ENCODE measurements around the gene ZBTB8OS. TPM values are rescaled to one million over a fixed set of nuclear protein-coding genes. Genes with fewer than 3 reads are reported as not detected.
A peak's percentile ranks its signal among the peaks of the same experiment; 100 is the strongest.
"Not testable (repeated sequence)": the region's sequence is repeated elsewhere in the genome, so short reads cannot be mapped to it uniquely, and the experiment has no call there.

ZBTB8OS gene
- polyA plus RNA-seq (2013, experiment 1 of 2) = 76.5 TPM
- polyA plus RNA-seq (2013, experiment 2 of 2) = 77.6 TPM

GRCh38 chr1:32650248-32650751, at the start of gene ZBTB8OS:
Gene ZBTB8OS, minus strand, starts transcription at chr1:32650550. Its CDS starts 21 bp downstream, at chr1:32650529.
- Histone ChIP-seq H3K4ac (ENCODE audit: low read depth, low read length) (peak within 1 kb of the TSS; percentile 95), H4K8ac (ENCODE audit: low read depth, low read length) (peak within 1 kb of the TSS; percentile 97), H4K5ac (ENCODE audit: low read length) (peak within 1 kb of the TSS; percentile 43), H2AK5ac (ENCODE audit: low read length) (no peak within 1 kb of the TSS), H3K79me1 (ENCODE audit: low read length) (peaks cover 6% of the 10 kb centered on the region), H3K27me3 (ENCODE audit: insufficient read depth, low read length, poor library complexity) (no peaks in the 10 kb centered on the region), H3K4me1 (ENCODE audit: control insufficient read depth, low read depth, low read length) (peaks cover 3% of the 10 kb centered on the region), H3K9ac (ENCODE audit: low read length) (peak within 1 kb of the TSS; percentile 98), H3K18ac (ENCODE audit: low read length) (peak within 1 kb of the TSS; percentile 97), H3K4me2 (ENCODE audit: low read length) (peak within 1 kb of the TSS; percentile 35), H3K56ac (ENCODE audit: low read length) (peak within 1 kb of the TSS; percentile 95), H2BK5ac (ENCODE audit: low read length) (peak within 1 kb of the TSS; percentile 89), H3K23ac (ENCODE audit: low read length) (peak within 1 kb of the TSS; percentile 3), H3K79me2 (ENCODE audit: control insufficient read depth, insufficient read depth, low read length) (peaks cover 48% of the 10 kb centered on the region), H3K36me3 (ENCODE audit: control insufficient read depth, insufficient read depth, low read length) (no peaks in the 10 kb centered on the region), H3K27ac (ENCODE audit: low read depth, low read length) (peak within 1 kb of the TSS; percentile 95), H2BK15ac (replicated peaks; ENCODE audit: low read depth) (no peak within 1 kb of the TSS), H3K4me3 (ENCODE audit: low read length) (peak within 1 kb of the TSS; percentile 64), H2BK120ac (ENCODE audit: low read depth, low read length) (peak within 1 kb of the TSS; percentile 84)
- no CpG with 5 or more reads among the region's 21 CpGs for WGBS (ENCODE audit: extremely low coverage, insufficient coverage, low lambda C conversion rate)
- DNase-seq = peak; percentile 98

- not testable (repeated sequence) for H3K4me3 ChIP-seq (ENCODE audit: low read length); H3K18ac ChIP-seq (ENCODE audit: low read length); DNase-seq; H3K36me3 ChIP-seq (ENCODE audit: control insufficient read depth, insufficient read depth, low read length); H2BK120ac ChIP-seq (ENCODE audit: low read depth, low read length); H4K8ac ChIP-seq (ENCODE audit: low read depth, low read length); H3K4me2 ChIP-seq (ENCODE audit: low read length); H3K79me1 ChIP-seq (ENCODE audit: low read length); H3K4ac ChIP-seq (ENCODE audit: low read depth, low read length); H3K27ac ChIP-seq (ENCODE audit: low read depth, low read length); H3K27me3 ChIP-seq (ENCODE audit: insufficient read depth, low read length, poor library complexity); H3K56ac ChIP-seq (ENCODE audit: low read length); H3K79me2 ChIP-seq (ENCODE audit: control insufficient read depth, insufficient read depth, low read length); H4K5ac ChIP-seq (ENCODE audit: low read length); H3K23ac ChIP-seq (ENCODE audit: low read length); H2AK5ac ChIP-seq (ENCODE audit: low read length); H2BK15ac ChIP-seq (replicated peaks; ENCODE audit: low read depth); H3K9ac ChIP-seq (ENCODE audit: low read length); H2BK5ac ChIP-seq (ENCODE audit: low read length); H3K4me1 ChIP-seq (ENCODE audit: control insufficient read depth, low read depth, low read length)
- no CpG with 5 or more reads among the region's 8 CpGs for WGBS (ENCODE audit: extremely low coverage, insufficient coverage, low lambda C conversion rate)
These were observed 46.6 kb upstream of the ZBTB8OS start for GRCh38 chr1:32696996-32697395.

- Histone ChIP-seq H3K56ac (ENCODE audit: low read length) (no peak overlapping the region), H3K27ac (ENCODE audit: low read depth, low read length) (no peak overlapping the region), H3K23ac (ENCODE audit: low read length) (no peak overlapping the region), H4K5ac (ENCODE audit: low read length) (no peak overlapping the region), H3K18ac (ENCODE audit: low read length) (no peak overlapping the region), H2BK15ac (replicated peaks; ENCODE audit: low read depth) (no peak overlapping the region), H3K4me1 (ENCODE audit: control insufficient read depth, low read depth, low read length) (no peaks in the 10 kb centered on the region), H2BK5ac (ENCODE audit: low read length) (no peak overlapping the region), H3K4ac (ENCODE audit: low read depth, low read length) (no peak overlapping the region), H3K27me3 (ENCODE audit: insufficient read depth, low read length, poor library complexity) (no peaks in the 10 kb centered on the region), H3K4me3 (ENCODE audit: low read length) (no peak overlapping the region), H3K79me2 (ENCODE audit: control insufficient read depth, insufficient read depth, low read length) (no peaks in the 10 kb centered on the region), H3K4me2 (ENCODE audit: low read length) (no peak overlapping the region), H3K36me3 (ENCODE audit: control insufficient read depth, insufficient read depth, low read length) (no peaks in the 10 kb centered on the region), H3K9ac (ENCODE audit: low read length) (no peak overlapping the region), H4K8ac (ENCODE audit: low read depth, low read length) (no peak overlapping the region), H3K79me1 (ENCODE audit: low read length) (no peaks in the 10 kb centered on the region), H2BK120ac (ENCODE audit: low read depth, low read length) (no peak overlapping the region), H2AK5ac (ENCODE audit: low read length) (no peak overlapping the region)
- WGBS (ENCODE audit: extremely low coverage, insufficient coverage, low lambda C conversion rate) = no CpG with 5 or more reads among the region's 9 CpGs
- DNase-seq = no peak
These were observed 45.7 kb upstream of the ZBTB8OS start for GRCh38 chr1:32696041-32696440.

- Histone ChIP-seq H3K56ac (ENCODE audit: low read length) (no peak overlapping the region), H2BK5ac (ENCODE audit: low read length) (no peak overlapping the region), H3K9ac (ENCODE audit: low read length) (no peak overlapping the region), H4K5ac (ENCODE audit: low read length) (no peak overlapping the region), H2BK15ac (replicated peaks; ENCODE audit: low read depth) (no peak overlapping the region), H4K8ac (ENCODE audit: low read depth, low read length) (no peak overlapping the region), H2AK5ac (ENCODE audit: low read length) (no peak overlapping the region), H3K4me1 (ENCODE audit: control insufficient read depth, low read depth, low read length) (no peaks in the 10 kb centered on the region), H3K36me3 (ENCODE audit: control insufficient read depth, insufficient read depth, low read length) (no peaks in the 10 kb centered on the region), H3K4me3 (ENCODE audit: low read length) (no peak overlapping the region), H3K27me3 (ENCODE audit: insufficient read depth, low read length, poor library complexity) (no peaks in the 10 kb centered on the region), H3K23ac (ENCODE audit: low read length) (no peak overlapping the region), H2BK120ac (ENCODE audit: low read depth, low read length) (no peak overlapping the region), H3K27ac (ENCODE audit: low read depth, low read length) (no peak overlapping the region), H3K4me2 (ENCODE audit: low read length) (no peak overlapping the region), H3K79me2 (ENCODE audit: control insufficient read depth, insufficient read depth, low read length) (no peaks in the 10 kb centered on the region), H3K4ac (ENCODE audit: low read depth, low read length) (no peak overlapping the region), H3K79me1 (ENCODE audit: low read length) (no peaks in the 10 kb centered on the region), H3K18ac (ENCODE audit: low read length) (no peak overlapping the region)
- no peak for DNase-seq
- WGBS (ENCODE audit: extremely low coverage, insufficient coverage, low lambda C conversion rate) = no CpG with 5 or more reads among the region's 17 CpGs
These were observed 45.0 kb upstream of the ZBTB8OS start for GRCh38 chr1:32695098-32695904.

- H3K9ac ChIP-seq (ENCODE audit: low read length) = no peak overlapping the region
- no peak for DNase-seq
- H3K4me1 ChIP-seq (ENCODE audit: control insufficient read depth, low read depth, low read length) = no peaks in the 10 kb centered on the region
- H3K36me3 ChIP-seq (ENCODE audit: control insufficient read depth, insufficient read depth, low read length) = no peaks in the 10 kb centered on the region
- H2BK15ac ChIP-seq (replicated peaks; ENCODE audit: low read depth) = no peak overlapping the region
- no peaks in the 10 kb centered on the region for H3K79me2 ChIP-seq (ENCODE audit: control insufficient read depth, insufficient read depth, low read length)
- no CpG with 5 or more reads among the region's 6 CpGs for WGBS (ENCODE audit: extremely low coverage, insufficient coverage, low lambda C conversion rate)
- no peak overlapping the region for H2BK120ac ChIP-seq (ENCODE audit: low read depth, low read length)
- H4K5ac ChIP-seq (ENCODE audit: low read length) = no peak overlapping the region
- H2AK5ac ChIP-seq (ENCODE audit: low read length) = no peak overlapping the region
- H3K27ac ChIP-seq (ENCODE audit: low read depth, low read length) = no peak overlapping the region
- no peak overlapping the region for H3K18ac ChIP-seq (ENCODE audit: low read length)
- H3K56ac ChIP-seq (ENCODE audit: low read length) = no peak overlapping the region
- no peak overlapping the region for H3K4me2 ChIP-seq (ENCODE audit: low read length)
- H2BK5ac ChIP-seq (ENCODE audit: low read length) = no peak overlapping the region
- H3K23ac ChIP-seq (ENCODE audit: low read length) = no peak overlapping the region
- no peak overlapping the region for H3K4ac ChIP-seq (ENCODE audit: low read depth, low read length)
- H3K79me1 ChIP-seq (ENCODE audit: low read length) = no peaks in the 10 kb centered on the region
- H3K27me3 ChIP-seq (ENCODE audit: insufficient read depth, low read length, poor library complexity) = no peaks in the 10 kb centered on the region
- H3K4me3 ChIP-seq (ENCODE audit: low read length) = no peak overlapping the region
- no peak overlapping the region for H4K8ac ChIP-seq (ENCODE audit: low read depth, low read length)
These were observed 43.3 kb upstream of the ZBTB8OS start for GRCh38 chr1:32693455-32694174.
